CD14-positive monocyte (primary cell): Measurements from ENCODE around the gene MYO7B. TPM values are rescaled to one million over a fixed set of nuclear protein-coding genes. Genes with fewer than 3 reads are reported as not detected.

Experiments used
- DNase-seq, 3 donors: peaks; one replicate each; pipeline ENCODE4 v3.0.0-alpha.2; 2011 to 2022
- H2AFZ ChIP-seq: 2 replicates; pipeline ENCODE4 v1.6.0; 2012; ENCODE audit warnings: mild to moderate bottlenecking, low read depth, low read length, inconsistent platforms; ENCODE audit not compliant: insufficient read depth, poor library complexity, severe bottlenecking
- H3K27ac ChIP-seq, 2 donors: 1 replicate in 1 of 2; 2 replicates in 1 of 2; pipeline ENCODE4 v1.5.1; 2012 to 2013; ENCODE audit warnings: low read length in 2 of 2, control low read depth in 1 of 2, inconsistent platforms in 1 of 2, low read depth in 1 of 2, mild to moderate bottlenecking in 1 of 2
- H3K27me3 ChIP-seq, 2 donors: one replicate each; pipeline versions ENCODE4 v1.6.0 to v1.6.1; 2011 to 2013; ENCODE audit warnings: low read length in 2 of 2; ENCODE audit not compliant: control insufficient read depth in 2 of 2, insufficient read depth in 2 of 2
- H3K36me3 ChIP-seq, 2 donors: replicated peaks in 1 of 2; 1 replicate in 1 of 2; 2 replicates in 1 of 2; pipeline versions ENCODE4 v1.5.1 to v1.6.1; 2012 to 2013; ENCODE audit warnings: low read length in 2 of 2, control low read depth in 1 of 2, inconsistent platforms in 1 of 2, mild to moderate bottlenecking in 1 of 2; ENCODE audit not compliant: insufficient read depth in 2 of 2, control insufficient read depth in 1 of 2
- H3K4me1 ChIP-seq, 2 donors: 1 replicate in 1 of 2; 2 replicates in 1 of 2; pipeline versions ENCODE4 v1.5.1 to v1.6.1; 2012 to 2013; ENCODE audit warnings: low read length in 2 of 2, control low read depth in 1 of 2, inconsistent platforms in 1 of 2, mild to moderate bottlenecking in 1 of 2, moderate library complexity in 1 of 2; ENCODE audit not compliant: insufficient read depth in 2 of 2, control insufficient read depth in 1 of 2
- H3K4me2 ChIP-seq: replicated peaks from 2 replicates; pipeline ENCODE3; 2012; ENCODE audit warnings: low read length, moderate library complexity, mild to moderate bottlenecking; ENCODE audit not compliant: poor library complexity, severe bottlenecking; ENCODE audit errors: extremely low read depth
- H3K4me3 ChIP-seq, 3 experiments: fragments of 200-600 bp in 1 of 3; sonication (generic) in 1 of 3; replicated peaks in 1 of 3; 1 replicate in 2 of 3; 2 replicates in 1 of 3; pipeline ENCODE4 v1.5.1; 2011 to 2013; ENCODE audit warnings: low read length in 3 of 3, mild to moderate bottlenecking in 3 of 3, control low read depth in 2 of 3, low read depth in 2 of 3, inconsistent platforms in 1 of 3, moderate library complexity in 1 of 3
- H3K79me2 ChIP-seq: 2 replicates; pipeline ENCODE4 v1.6.0; 2012; ENCODE audit warnings: mild to moderate bottlenecking, control low read depth, inconsistent platforms, low read length, moderate library complexity; ENCODE audit not compliant: insufficient read depth
- H3K9ac ChIP-seq: 2 replicates; pipeline ENCODE4 v1.6.0; 2017; ENCODE audit warnings: low read length, mild to moderate bottlenecking; ENCODE audit not compliant: insufficient read depth, poor library complexity, severe bottlenecking
- H3K9me3 ChIP-seq, 2 donors: replicated peaks in 1 of 2; 1 replicate in 1 of 2; 2 replicates in 1 of 2; pipeline versions ENCODE4 v1.5.1 to v1.6.1; 2012 to 2013; ENCODE audit warnings: low read length in 2 of 2, control low read depth in 1 of 2; ENCODE audit not compliant: control insufficient read depth in 1 of 2, insufficient read depth in 1 of 2
- H4K20me1 ChIP-seq: 2 replicates; pipeline ENCODE4 v1.6.0; 2012; ENCODE audit warnings: mild to moderate bottlenecking, low read length, control low read depth, moderate library complexity; ENCODE audit not compliant: insufficient read depth
- H3K27ac Mint-ChIP-seq, 7 donors: one replicate each; pipeline ENCODE4 v1.8.0; 2020; ENCODE audit warnings: mild to moderate bottlenecking in 7 of 7, mixed read lengths in 7 of 7, moderate library complexity in 6 of 7, inconsistent platforms in 2 of 7
- H3K27me3 Mint-ChIP-seq, 3 donors: one replicate each; pipeline ENCODE4 v1.8.0; 2021 to 2022; ENCODE audit warnings: low read depth in 3 of 3, mild to moderate bottlenecking in 3 of 3, mixed read lengths in 3 of 3, moderate library complexity in 3 of 3, inconsistent platforms in 1 of 3
- H3K36me3 Mint-ChIP-seq, 2 donors: one replicate each; pipeline ENCODE4 v1.8.0; 2020; ENCODE audit warnings: mixed read lengths in 2 of 2, inconsistent platforms in 1 of 2, mild to moderate bottlenecking in 1 of 2
- H3K4me1 Mint-ChIP-seq: one replicate; pipeline ENCODE4 v1.8.0; 2020; ENCODE audit warnings: mild to moderate bottlenecking, mixed read lengths
- H3K4me3 Mint-ChIP-seq, 2 donors: one replicate each; pipeline ENCODE4 v1.8.0; 2020; ENCODE audit warnings: mild to moderate bottlenecking in 2 of 2, mixed read lengths in 2 of 2, moderate library complexity in 1 of 2
- H3K9me3 Mint-ChIP-seq, 7 donors: one replicate each; pipeline ENCODE4 v1.8.0; 2020 to 2022; ENCODE audit warnings: mixed read lengths in 7 of 7, mild to moderate bottlenecking in 6 of 7, moderate library complexity in 6 of 7, inconsistent platforms in 2 of 7
- CTCF ChIP-seq: fragments of 200-600 bp; IDR thresholded peaks from one replicate; pipeline ENCODE4 v1.8.0; 2022; ENCODE audit warnings: antibody characterized with exemption, mild to moderate bottlenecking
- WGBS: methylation state at CpG from one replicate; pipeline ENCODE4 v1.1.5; 2013; ENCODE audit warnings: missing lambda C conversion rate; ENCODE audit not compliant: insufficient coverage; 5-methylcytosine and 5-hydroxymethylcytosine counted together
- intact Hi-C, 2 donors: fragments of 100-400 bp; cut with micrococcal nuclease; formaldehyde crosslinking; loops; one replicate each; pipeline versions ENCODE4 v1.15.0 to v1.15.1; 2023
- polyA plus RNA-seq, 3 donors: library from polyadenylated mRNA; depleted of rRNA in 1 of 3; unstranded in 2 of 3; stranded (reverse) in 1 of 3; fragments of 300-500 nt in 2 of 3; fragments of >200 nt in 1 of 3; fragmentation: Illumina TruSeq in 2 of 3; gene quantifications; 1 replicate in 2 of 3; 2 replicates in 1 of 3; pipeline ENCODE4 v1.2.3, GENCODE V29; 2012 to 2021

The MYO7B gene
- polyA plus RNA-seq, 3 donors, result 7.3 to 9.8 (median 9.0) TPM

- no peak for TF ChIP-seq CTCF
- intact Hi-C loops, result no loop called here
- no peaks in the 10 kb centered on the region for H4K20me1 ChIP-seq
These were observed 37.4 kb downstream of the MYO7B start for GRCh38 chr2:127572841-127573240.

GRCh38 chr2:127573298-127573697 is 37.8 kb downstream of the MYO7B start:
- WGBS, result 96% methylated on average over 6 of the region's 6 CpGs
- H3K27me3 Mint-ChIP-seq, result peaks cover 0 to 4% (median 3%) of the 10 kb centered on the region in 3 donors
- no peaks in the 10 kb centered on the region for H3K36me3 Mint-ChIP-seq
- Histone ChIP-seq H3K4me2 (no peak overlapping the region), H3K27ac (no peak overlapping the region), H3K9me3 (no peaks in the 10 kb centered on the region), H3K4me3 (no peak overlapping the region), H4K20me1 (no peaks in the 10 kb centered on the region), H3K9ac (no peak overlapping the region), H2AFZ (no peak overlapping the region), H3K4me1 (peaks cover 16 to 17% of the 10 kb centered on the region in 2 donors), H3K79me2 (no peaks in the 10 kb centered on the region), H3K27me3 (no peaks in the 10 kb centered on the region), H3K36me3 (no peaks in the 10 kb centered on the region)
- no peaks in the 10 kb centered on the region for H3K9me3 Mint-ChIP-seq
- no peak overlapping the region for H3K27ac Mint-ChIP-seq
- DNase-seq, result no peak
- TF ChIP-seq CTCF, result no peak
- intact Hi-C loops, result no loop called here
- no peak overlapping the region for H3K4me3 Mint-ChIP-seq
- peaks cover 18% of the 10 kb centered on the region for H3K4me1 Mint-ChIP-seq

More at GRCh38 chr2:127572841-127573240, 37.4 kb downstream of the MYO7B start:
- Mint-ChIP-seq H3K36me3 (no peaks in the 10 kb centered on the region), H3K27ac (no peak overlapping the region), H3K4me1 (peaks cover 18% of the 10 kb centered on the region), H3K27me3 (peaks cover 0 to 4% (median 3%) of the 10 kb centered on the region in 3 donors), H3K9me3 (no peaks in the 10 kb centered on the region), H3K4me3 (no peak overlapping the region)
- H2AFZ ChIP-seq, result no peak overlapping the region
- H3K27me3 ChIP-seq, result no peaks in the 10 kb centered on the region
- H3K79me2 ChIP-seq, result no peaks in the 10 kb centered on the region
- no peaks in the 10 kb centered on the region for H3K36me3 ChIP-seq
- no peaks in the 10 kb centered on the region for H3K9me3 ChIP-seq
- DNase-seq, result no peak
- no peak overlapping the region for H3K4me2 ChIP-seq
- H3K4me1 ChIP-seq, result peaks cover 16 to 17% of the 10 kb centered on the region in 2 donors
- no peak overlapping the region for H3K27ac ChIP-seq
- H3K4me3 ChIP-seq, result no peak overlapping the region
- WGBS, result 90% methylated on average over 2 of the region's 5 CpGs
- H3K9ac ChIP-seq, result no peak overlapping the region
